HS-27A (cell line): ENCODE results near the gene PCBD2.

ENCODE experiments used
- DNase-seq: peaks from one replicate; pipeline ENCODE4 v3.0.0-alpha.2; 2012; ENCODE audit warnings: low read depth, missing footprints

Gene PCBD2

DNA sequence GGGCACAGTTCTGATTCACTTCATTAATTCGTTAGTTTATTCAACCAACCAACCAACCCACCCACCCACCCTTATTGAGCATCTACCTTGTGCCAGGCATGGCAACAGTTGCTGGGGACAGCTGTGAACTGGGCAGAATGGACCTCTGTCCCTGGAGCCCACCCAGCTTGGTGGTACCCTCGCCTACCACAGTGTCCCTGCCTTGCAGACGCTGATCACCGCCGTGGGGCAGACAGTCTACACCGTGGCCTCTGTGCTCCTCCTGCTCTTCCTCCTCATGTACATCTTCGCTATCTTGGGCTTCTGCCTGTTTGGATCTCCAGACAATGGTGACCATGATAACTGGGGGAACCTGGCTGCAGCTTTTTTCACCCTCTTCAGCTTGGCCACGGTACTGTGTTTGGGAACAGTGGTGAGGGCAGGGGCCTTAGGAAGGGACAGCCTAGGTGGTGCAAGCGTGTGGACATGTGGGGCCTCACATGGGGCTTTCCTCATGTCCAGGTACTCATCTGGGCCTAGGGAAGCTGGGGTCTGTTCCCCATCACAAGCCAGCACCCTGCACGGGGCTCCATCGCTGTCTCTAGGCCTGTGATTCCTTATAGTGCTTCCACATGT is 102.9 kb downstream of the PCBD2 start:
- no peak for DNase-seq

DNA sequence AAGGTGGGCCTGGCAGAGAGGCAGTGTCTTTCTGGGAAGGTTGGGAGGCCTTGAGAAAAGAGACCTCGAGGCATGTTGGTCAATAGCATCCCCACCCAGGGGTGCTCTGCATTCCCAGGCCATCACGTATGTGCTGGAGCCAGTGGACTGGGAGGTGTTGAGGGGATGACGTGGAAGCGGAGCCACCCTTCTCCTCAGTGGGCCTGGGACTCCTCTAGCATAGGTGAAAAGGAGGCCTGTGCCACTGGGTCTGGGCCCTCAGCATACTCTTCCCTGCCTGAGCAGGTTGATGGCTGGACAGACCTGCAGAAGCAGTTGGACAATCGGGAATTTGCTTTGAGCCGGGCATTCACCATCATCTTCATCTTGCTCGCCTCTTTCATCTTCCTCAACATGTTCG is 103.6 kb downstream of the PCBD2 start:
- no peak for DNase-seq

- no peak for DNase-seq
Observed at GRCh38 chr5:135008981-135009735, 104.2 kb downstream of the PCBD2 start.

GRCh38 chr5:135009736-135010501 is 105.0 kb downstream of the PCBD2 start:
- DNase-seq = no peak

DNA sequence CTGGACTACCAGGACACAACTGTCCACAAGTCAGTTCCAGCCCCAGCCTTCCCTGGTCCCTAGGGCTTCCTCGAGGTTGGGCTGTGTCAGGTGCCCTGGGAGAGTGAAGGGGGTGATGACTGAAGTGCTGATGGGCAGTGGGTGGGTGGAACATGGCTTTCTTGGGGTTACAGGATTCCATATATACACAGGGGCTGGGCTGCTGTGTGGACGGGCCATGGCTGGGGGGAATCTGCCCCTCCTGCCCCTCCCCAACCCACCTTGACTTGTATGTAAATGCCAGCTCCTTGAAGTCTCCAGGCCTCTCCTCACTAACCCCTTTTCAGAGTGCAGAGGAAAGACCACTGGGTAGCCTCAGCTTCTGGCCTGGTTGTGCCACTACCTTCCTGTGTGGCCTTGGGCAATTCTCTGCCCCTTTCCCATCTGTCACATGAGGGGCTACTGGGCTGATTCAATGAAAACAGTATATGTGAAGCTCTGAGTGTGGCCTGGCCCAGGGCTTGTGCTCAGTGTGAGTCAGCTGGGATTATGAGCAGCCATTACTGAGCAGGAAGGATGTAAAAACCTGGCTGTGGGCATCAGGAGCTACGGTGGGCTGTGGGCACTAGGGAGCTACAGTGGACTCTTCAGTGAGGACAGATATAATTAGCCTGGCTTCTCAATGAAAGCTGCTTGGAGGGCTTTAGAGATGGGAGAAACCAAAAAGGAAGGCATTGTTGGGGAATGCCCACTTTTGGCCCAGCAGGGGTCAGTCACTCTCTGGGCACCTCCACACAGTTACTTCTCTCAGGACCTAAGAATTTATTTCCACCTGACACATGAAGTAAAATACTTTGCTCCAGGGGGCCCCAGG is 105.8 kb downstream of the PCBD2 start:
- DNase-seq = no peak

- no peak for DNase-seq
Observed at GRCh38 chr5:135011355-135012032, 106.6 kb downstream of the PCBD2 start.

GRCh38 chr5:135012033-135012588 is 107.2 kb downstream of the PCBD2 start:
- DNase-seq = no peak
